GM18517 (cell line): ENCODE results near the gene ANK2.

Experiments used
- ATAC-seq: cut with Tn5 transposase; IDR thresholded peaks from one replicate; pipeline ENCODE4 v1.9.1; 2021; ENCODE audit warnings: mild to moderate bottlenecking, moderate library complexity; ENCODE audit not compliant: unreplicated experiment

Gene ANK2

DNA sequence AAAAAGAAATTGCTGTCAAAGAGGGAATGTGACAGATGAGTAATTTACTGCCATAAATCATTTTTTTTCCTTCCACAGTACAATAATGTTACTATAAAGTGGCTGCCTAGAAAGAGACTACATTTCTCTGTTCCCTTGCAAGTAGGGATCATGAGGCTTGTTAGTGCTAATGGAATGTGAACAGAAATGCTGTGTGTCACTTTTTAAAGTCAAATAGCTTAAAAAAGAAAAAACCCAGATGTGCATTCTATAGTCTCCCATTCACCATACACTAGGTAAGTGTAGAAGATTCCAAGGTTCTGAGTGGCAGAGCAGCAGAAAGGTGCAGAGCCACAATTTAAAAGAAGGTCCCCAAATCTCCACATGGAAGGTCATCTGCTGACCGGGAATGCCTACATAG is 383.7 kb downstream of the ANK2 start:
- no peak for ATAC-seq
